Hepatocyte (in vitro differentiated cells): ENCODE measurements around the gene ARL13B. TPM values are rescaled to one million over a fixed set of nuclear protein-coding genes. Genes with fewer than 3 reads are reported as not detected.

ENCODE experiments used
- DNase-seq: peaks from one replicate; pipeline ENCODE4 v3.0.0-alpha.2; 2016; ENCODE audit warnings: low spot score
- H2AFZ ChIP-seq: fragments of 200-600 bp; sonication (generic); 2 replicates; pipeline ENCODE4 v1.6.0; 2016; ENCODE audit warnings: antibody characterized with exemption, mild to moderate bottlenecking
- H3K27ac ChIP-seq: fragments of 200-600 bp; sonication (generic); 2 replicates; pipeline ENCODE4 v1.5.1; 2016; ENCODE audit warnings: mild to moderate bottlenecking
- H3K27me3 ChIP-seq: fragments of 200-600 bp; sonication (generic); 2 replicates; pipeline ENCODE4 v1.6.1; 2016
- H3K36me3 ChIP-seq: fragments of 200-600 bp; sonication (generic); replicated peaks from 2 replicates; pipeline ENCODE4 v1.5.1; 2016; ENCODE audit warnings: low read depth; ENCODE audit not compliant: insufficient read depth
- H3K4me1 ChIP-seq: fragments of 200-600 bp; sonication (generic); 2 replicates; pipeline ENCODE4 v1.5.1; 2016; ENCODE audit warnings: mild to moderate bottlenecking, moderate library complexity; ENCODE audit not compliant: insufficient read depth
- H3K4me2 ChIP-seq: fragments of 200-600 bp; sonication (generic); 2 replicates; pipeline ENCODE4 v1.6.0; 2016
- H3K4me3 ChIP-seq: fragments of 200-600 bp; sonication (generic); 2 replicates; pipeline ENCODE4 v1.5.1; 2016; ENCODE audit warnings: mild to moderate bottlenecking
- H3K79me2 ChIP-seq: fragments of 200-600 bp; sonication (generic); 2 replicates; pipeline ENCODE4 v1.6.0; 2017; ENCODE audit warnings: mild to moderate bottlenecking
- H3K9me2 ChIP-seq: fragments of 200-600 bp; sonication (generic); replicated peaks from 2 replicates; pipeline ENCODE4 v1.6.0; 2017; ENCODE audit warnings: mild to moderate bottlenecking; ENCODE audit not compliant: insufficient read depth
- H3K9me3 ChIP-seq: fragments of 200-600 bp; sonication (generic); 2 replicates; pipeline ENCODE4 v1.5.1; 2016; ENCODE audit warnings: low read depth, mild to moderate bottlenecking
- H4K20me1 ChIP-seq: fragments of 200-600 bp; sonication (generic); 2 replicates; pipeline ENCODE4 v1.6.0; 2016; ENCODE audit warnings: mild to moderate bottlenecking; ENCODE audit not compliant: insufficient read depth, poor library complexity, severe bottlenecking
- EZH2 ChIP-seq: fragments of 200-600 bp; sonication (generic); IDR thresholded peaks from 2 replicates; pipeline ENCODE4 v1.6.1; 2016; ENCODE audit warnings: antibody characterized with exemption, mild to moderate bottlenecking, borderline replicate concordance
- EZH2phosphoT487 ChIP-seq: fragments of 200-600 bp; sonication (generic); IDR thresholded peaks from one replicate; pipeline ENCODE4 v1.6.1; 2018; ENCODE audit warnings: antibody characterized with exemption, mild to moderate bottlenecking, low read depth, moderate library complexity; ENCODE audit not compliant: unreplicated experiment, severe bottlenecking
- WGBS: methylation state at CpG from one replicate; pipeline ENCODE4 v1.1.6; 2016; ENCODE audit warnings: low lambda C conversion rate; ENCODE audit errors: missing lambda C conversion rate; 5-methylcytosine and 5-hydroxymethylcytosine counted together
- polyA plus RNA-seq: library from polyadenylated mRNA; unstranded; fragments of >200 nt; fragmentation: Nextera tagmentation; extraction: Ambion mirVana; gene quantifications from 2 replicates; pipeline ENCODE4 v1.2.1, GENCODE V29; 2016
- total RNA-seq: library from RNA; depleted of rRNA; stranded (reverse); fragments of >200 nt; gene quantifications from 2 replicates; pipeline ENCODE4 v1.2.3, GENCODE V29; 2014
- TF ChIP-seq, protein P1 (sequence below): fragments of 200-600 bp; sonication (generic); IDR thresholded peaks from 2 replicates; pipeline ENCODE4 v1.5.1; 2016; ENCODE audit warnings: antibody characterized with exemption, mild to moderate bottlenecking; ENCODE audit not compliant: poor library complexity

Gene ARL13B
- total and polyA plus RNA-seq, 2 experiments from 2014 or later, result 6.2 to 10.4 TPM

DNA sequence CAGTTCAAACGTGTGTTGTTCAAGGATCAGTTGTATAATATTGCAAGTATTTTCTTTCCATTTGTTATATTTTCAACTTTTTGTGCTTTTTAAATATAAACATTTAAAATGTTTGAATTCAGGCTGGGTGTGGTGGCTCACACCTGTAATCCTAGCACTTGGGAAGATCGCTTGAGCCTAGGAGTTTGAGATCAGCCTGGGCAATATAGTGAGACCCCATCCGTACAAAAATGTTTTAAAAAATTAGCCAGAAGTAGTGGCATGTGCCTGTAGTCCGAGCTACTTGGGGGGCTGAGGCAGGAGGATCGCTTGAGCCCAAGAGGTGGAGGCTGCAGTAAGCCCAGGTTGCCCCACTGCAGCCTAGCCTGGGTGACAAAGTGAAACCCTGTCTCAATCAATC, 4.7 kb downstream of the ARL13B start:
- Histone ChIP-seq H3K4me3 (no peak overlapping the region), H3K9me3 (no peaks in the 10 kb centered on the region), H2AFZ (no peak overlapping the region), H3K27ac (no peak overlapping the region), H3K27me3 (no peaks in the 10 kb centered on the region), H3K4me2 (no peak overlapping the region), H3K36me3 (no peaks in the 10 kb centered on the region), H3K4me1 (no peaks in the 10 kb centered on the region), H3K79me2 (peaks cover 53% of the 10 kb centered on the region), H4K20me1 (no peaks in the 10 kb centered on the region), H3K9me2 (no peaks in the 10 kb centered on the region)
- no peak for DNase-seq
- WGBS, result 92% methylated on average over 5 of the region's 5 CpGs
- TF ChIP-seq EZH2phosphoT487, result no peak
- no peak for TF ChIP-seq EZH2
- TF ChIP-seq, protein P1, sequence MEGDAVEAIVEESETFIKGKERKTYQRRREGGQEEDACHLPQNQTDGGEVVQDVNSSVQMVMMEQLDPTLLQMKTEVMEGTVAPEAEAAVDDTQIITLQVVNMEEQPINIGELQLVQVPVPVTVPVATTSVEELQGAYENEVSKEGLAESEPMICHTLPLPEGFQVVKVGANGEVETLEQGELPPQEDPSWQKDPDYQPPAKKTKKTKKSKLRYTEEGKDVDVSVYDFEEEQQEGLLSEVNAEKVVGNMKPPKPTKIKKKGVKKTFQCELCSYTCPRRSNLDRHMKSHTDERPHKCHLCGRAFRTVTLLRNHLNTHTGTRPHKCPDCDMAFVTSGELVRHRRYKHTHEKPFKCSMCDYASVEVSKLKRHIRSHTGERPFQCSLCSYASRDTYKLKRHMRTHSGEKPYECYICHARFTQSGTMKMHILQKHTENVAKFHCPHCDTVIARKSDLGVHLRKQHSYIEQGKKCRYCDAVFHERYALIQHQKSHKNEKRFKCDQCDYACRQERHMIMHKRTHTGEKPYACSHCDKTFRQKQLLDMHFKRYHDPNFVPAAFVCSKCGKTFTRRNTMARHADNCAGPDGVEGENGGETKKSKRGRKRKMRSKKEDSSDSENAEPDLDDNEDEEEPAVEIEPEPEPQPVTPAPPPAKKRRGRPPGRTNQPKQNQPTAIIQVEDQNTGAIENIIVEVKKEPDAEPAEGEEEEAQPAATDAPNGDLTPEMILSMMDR, result no peak

DNA sequence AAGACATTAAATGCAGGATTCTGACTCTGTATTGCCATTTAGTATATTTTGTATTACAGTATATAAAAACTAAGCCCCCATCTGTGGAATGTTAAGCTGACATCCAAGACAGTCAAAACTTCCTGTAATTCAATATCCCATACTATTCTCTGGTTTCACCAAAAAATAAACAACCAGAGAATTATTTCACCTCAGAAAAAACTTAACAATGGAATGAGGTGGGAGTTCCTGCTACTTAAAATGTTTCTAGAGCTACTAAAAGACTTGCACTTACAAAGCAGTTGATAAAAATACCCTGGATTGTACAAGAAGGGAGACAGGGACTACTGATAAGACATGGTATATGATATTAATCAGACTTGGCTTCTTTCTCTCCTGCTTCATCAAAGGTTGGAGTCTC, 8.3 kb downstream of the ARL13B start:
- H3K4me3 ChIP-seq, result no peak overlapping the region
- no peaks in the 10 kb centered on the region for H3K27me3 ChIP-seq
- H2AFZ ChIP-seq, result no peak overlapping the region
- H3K79me2 ChIP-seq, result peaks cover 33% of the 10 kb centered on the region
- H4K20me1 ChIP-seq, result no peaks in the 10 kb centered on the region
- H3K4me2 ChIP-seq, result no peak overlapping the region
- H3K4me1 ChIP-seq, result no peaks in the 10 kb centered on the region
- no peaks in the 10 kb centered on the region for H3K36me3 ChIP-seq
- no peak for TF ChIP-seq EZH2phosphoT487
- TF ChIP-seq, protein P1, result no peak
- TF ChIP-seq EZH2, result no peak
- no peak for DNase-seq
- H3K9me2 ChIP-seq, result no peaks in the 10 kb centered on the region
- no peak overlapping the region for H3K27ac ChIP-seq
- H3K9me3 ChIP-seq, result no peaks in the 10 kb centered on the region

GRCh38 chr3:93988764-93989163, 8.8 kb downstream of the ARL13B start:
- H3K9me2 ChIP-seq, result no peaks in the 10 kb centered on the region
- H3K79me2 ChIP-seq, result peaks cover 30% of the 10 kb centered on the region
- H3K36me3 ChIP-seq, result no peaks in the 10 kb centered on the region
- no peaks in the 10 kb centered on the region for H3K4me1 ChIP-seq
- H3K9me3 ChIP-seq, result no peaks in the 10 kb centered on the region
- DNase-seq, result no peak
- H4K20me1 ChIP-seq, result no peaks in the 10 kb centered on the region
- TF ChIP-seq EZH2 (no peak), EZH2phosphoT487 (no peak)
- TF ChIP-seq, protein P1, result no peak
- no peak overlapping the region for H2AFZ ChIP-seq
- no peak overlapping the region for H3K27ac ChIP-seq
- H3K4me3 ChIP-seq, result no peak overlapping the region
- no peaks in the 10 kb centered on the region for H3K27me3 ChIP-seq
- WGBS, result 96% methylated on average over 9 of the region's 9 CpGs
- no peak overlapping the region for H3K4me2 ChIP-seq

- no peaks in the 10 kb centered on the region for H4K20me1 ChIP-seq
- H3K4me3 ChIP-seq, result no peak overlapping the region
- TF ChIP-seq, protein P1, result no peak
- no peak for TF ChIP-seq EZH2phosphoT487
- no peak for TF ChIP-seq EZH2
- 84% methylated on average over 3 of the region's 3 CpGs for WGBS
- H3K4me2 ChIP-seq, result no peak overlapping the region
- peaks cover 26% of the 10 kb centered on the region for H3K79me2 ChIP-seq
- H3K4me1 ChIP-seq, result no peaks in the 10 kb centered on the region
- no peak overlapping the region for H2AFZ ChIP-seq
- H3K9me3 ChIP-seq, result no peaks in the 10 kb centered on the region
- no peaks in the 10 kb centered on the region for H3K9me2 ChIP-seq
- no peaks in the 10 kb centered on the region for H3K27me3 ChIP-seq
- no peak overlapping the region for H3K27ac ChIP-seq
- H3K36me3 ChIP-seq, result no peaks in the 10 kb centered on the region
- no peak for DNase-seq
Measured at GRCh38 chr3:93989241-93989640, 9.3 kb downstream of the ARL13B start.
